GM21576 (cell line): ENCODE data around the gene TSSK2.
"Not testable (repeated sequence)": the region's sequence is repeated elsewhere in the genome, so short reads cannot be mapped to it uniquely, and the experiment has no call there.

Experiments
- ATAC-seq: cut with Tn5 transposase; IDR thresholded peaks from one replicate; pipeline ENCODE4 v1.9.1; 2021; ENCODE audit warnings: mild to moderate bottlenecking, moderate library complexity; ENCODE audit not compliant: unreplicated experiment

The TSSK2 gene

GRCh38 chr22:19138217-19139000 is 7.3 kb downstream of the TSSK2 start:
- ATAC-seq, result no peak

GRCh38 chr22:19139001-19139356 is 7.9 kb downstream of the TSSK2 start:
- no peak for ATAC-seq

GRCh38 chr22:19139974-19140373 is 8.9 kb downstream of the TSSK2 start:
- ATAC-seq, result no peak

- no peak for ATAC-seq
Observed at GRCh38 chr22:19142394-19142793, 11.3 kb downstream of the TSSK2 start.

GRCh38 chr22:19143212-19143611 is 12.1 kb downstream of the TSSK2 start:
- ATAC-seq, result no peak

GRCh38 chr22:19143967-19144400 is 12.9 kb downstream of the TSSK2 start:
- ATAC-seq, result no peak

GRCh38 chr22:19146215-19146968 is 15.3 kb downstream of the TSSK2 start:
- no peak for ATAC-seq

- no peak for ATAC-seq
Observed at GRCh38 chr22:19147195-19147780, 16.2 kb downstream of the TSSK2 start.

- no peak for ATAC-seq
Observed at GRCh38 chr22:19148417-19149046, 17.4 kb downstream of the TSSK2 start.

- no peak for ATAC-seq
Observed at GRCh38 chr22:19149047-19149883, 18.2 kb downstream of the TSSK2 start.

GRCh38 chr22:19149991-19150390 is 18.9 kb downstream of the TSSK2 start, which contains the start of gene GSC2:
Gene GSC2 (minus strand): TSS chr22:19150292. CDS start chr22:19150283, 9 bp downstream.
- no peak for ATAC-seq

- ATAC-seq, result no peak
Observed at GRCh38 chr22:19150482-19151328, 19.6 kb downstream of the TSSK2 start.

- ATAC-seq, result no peak
Observed at GRCh38 chr22:19151329-19152191, 20.5 kb downstream of the TSSK2 start.

GRCh38 chr22:19152942-19153883 is 22.1 kb downstream of the TSSK2 start:
- no peak for ATAC-seq

- ATAC-seq, result not testable (repeated sequence)
Observed at GRCh38 chr22:19156109-19156508, 25.0 kb downstream of the TSSK2 start.

GRCh38 chr22:19158649-19159048 is 27.5 kb downstream of the TSSK2 start:
- not testable (repeated sequence) for ATAC-seq

- ATAC-seq, result no peak
Observed at GRCh38 chr22:19164425-19164824, 33.3 kb downstream of the TSSK2 start.
